ENCODE results near the gene TRIM13. TPM values are rescaled to one million over a fixed set of nuclear protein-coding genes. Genes with fewer than 3 reads are reported as not detected.

TRIM13 gene
- total RNA-seq, 1 experiment from 2014 or later = 16.5 TPM

DNA sequence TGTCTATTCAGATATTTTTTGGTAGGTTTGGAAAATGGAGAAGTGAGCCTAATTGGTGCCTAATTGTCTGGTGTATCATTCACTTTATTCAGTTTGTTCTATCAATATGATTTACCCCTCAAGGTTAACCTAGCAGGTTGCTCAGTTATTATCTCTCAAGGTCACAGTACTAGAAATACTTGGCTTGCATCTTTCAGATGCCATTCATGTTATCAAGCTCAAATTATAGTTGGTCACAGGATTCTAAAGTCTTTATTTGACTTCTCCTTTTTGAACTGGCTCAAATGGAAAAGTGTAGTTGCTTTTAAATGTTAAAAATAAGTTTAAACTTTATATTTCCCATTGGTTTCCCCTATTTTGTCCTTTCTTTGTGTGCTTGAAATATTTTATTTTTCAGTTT lies 21.0 kb downstream of the TRIM13 start:
- POLR2A ChIA-PET = no interaction called here
- H3K9me3 ChIP-seq = no peaks in the 10 kb centered on the region
- CTCF ChIA-PET = no interaction called here
- no peak overlapping the region for H3K4me3 Mint-ChIP-seq (ENCODE audit: unreplicated experiment)
- BruUV-seq (replicated peaks) = no TSS peak
- H3K4me3 ChIP-seq (ENCODE audit: low read depth, low read length) = no peak overlapping the region
- TF ChIP-seq, protein P1, sequence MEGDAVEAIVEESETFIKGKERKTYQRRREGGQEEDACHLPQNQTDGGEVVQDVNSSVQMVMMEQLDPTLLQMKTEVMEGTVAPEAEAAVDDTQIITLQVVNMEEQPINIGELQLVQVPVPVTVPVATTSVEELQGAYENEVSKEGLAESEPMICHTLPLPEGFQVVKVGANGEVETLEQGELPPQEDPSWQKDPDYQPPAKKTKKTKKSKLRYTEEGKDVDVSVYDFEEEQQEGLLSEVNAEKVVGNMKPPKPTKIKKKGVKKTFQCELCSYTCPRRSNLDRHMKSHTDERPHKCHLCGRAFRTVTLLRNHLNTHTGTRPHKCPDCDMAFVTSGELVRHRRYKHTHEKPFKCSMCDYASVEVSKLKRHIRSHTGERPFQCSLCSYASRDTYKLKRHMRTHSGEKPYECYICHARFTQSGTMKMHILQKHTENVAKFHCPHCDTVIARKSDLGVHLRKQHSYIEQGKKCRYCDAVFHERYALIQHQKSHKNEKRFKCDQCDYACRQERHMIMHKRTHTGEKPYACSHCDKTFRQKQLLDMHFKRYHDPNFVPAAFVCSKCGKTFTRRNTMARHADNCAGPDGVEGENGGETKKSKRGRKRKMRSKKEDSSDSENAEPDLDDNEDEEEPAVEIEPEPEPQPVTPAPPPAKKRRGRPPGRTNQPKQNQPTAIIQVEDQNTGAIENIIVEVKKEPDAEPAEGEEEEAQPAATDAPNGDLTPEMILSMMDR (IDR thresholded peaks at IDR 0.05; ENCODE audit: insufficient read depth in 1 of 2, low read depth in 1 of 2, low read length in 1 of 2, severe bottlenecking in 1 of 2, unreplicated experiment in 1 of 2) = no peak
- no peak overlapping the region for H3K27ac Mint-ChIP-seq (ENCODE audit: unreplicated experiment)
- H3K27me3 Mint-ChIP-seq (ENCODE audit: insufficient read depth, unreplicated experiment) = no peaks in the 10 kb centered on the region
- H3K4me1 ChIP-seq = no peaks in the 10 kb centered on the region
- no peaks in the 10 kb centered on the region; the same call in 1 of the 2 replicates for H3K36me3 ChIP-seq (ENCODE audit: control insufficient read depth, insufficient read depth, low read length)
- no peak for DNase-seq
- peaks cover 24% of the 10 kb centered on the region for H3K36me3 Mint-ChIP-seq (ENCODE audit: insufficient read depth, unreplicated experiment)
- no peaks in the 10 kb centered on the region for H3K4me1 Mint-ChIP-seq (ENCODE audit: low read depth, unreplicated experiment)
- intact Hi-C loops (cut with micrococcal nuclease; ENCODE audit: unreplicated experiment) = no loop called here
- no peaks in the 10 kb centered on the region for H3K9me3 Mint-ChIP-seq (ENCODE audit: unreplicated experiment)
- no peaks in the 10 kb centered on the region for H3K27me3 ChIP-seq (replicated peaks; ENCODE audit: control insufficient read depth, insufficient read depth, low read length)

DNA sequence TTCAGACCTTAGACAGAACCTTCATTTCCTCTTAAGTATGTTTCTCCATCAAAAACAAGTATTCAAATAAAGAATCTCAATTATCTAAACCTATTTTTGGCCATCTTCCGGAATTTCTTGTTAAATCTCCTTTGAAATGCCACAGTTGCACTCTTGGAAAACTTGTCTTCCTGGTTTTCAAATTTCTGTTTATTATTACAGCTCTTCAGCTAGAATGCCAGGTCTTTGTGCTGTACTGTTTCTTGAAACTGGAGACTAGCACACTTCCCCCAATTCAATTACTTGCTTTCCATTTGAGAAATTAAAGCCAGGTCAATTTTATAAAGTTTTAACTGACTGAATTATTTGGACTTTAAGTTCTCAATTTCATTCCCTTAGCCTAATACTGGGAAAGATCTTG lies 28.6 kb downstream of the TRIM13 start:
- ChIA-PET POLR2A (no interaction called here), CTCF (no interaction called here)
- Mint-ChIP-seq H3K27ac (ENCODE audit: unreplicated experiment) (no peak overlapping the region), H3K9me3 (ENCODE audit: unreplicated experiment) (no peaks in the 10 kb centered on the region), H3K4me1 (ENCODE audit: low read depth, unreplicated experiment) (no peaks in the 10 kb centered on the region), H3K36me3 (ENCODE audit: insufficient read depth, unreplicated experiment) (peaks cover 12% of the 10 kb centered on the region), H3K4me3 (ENCODE audit: unreplicated experiment) (no peak overlapping the region), H3K27me3 (ENCODE audit: insufficient read depth, unreplicated experiment) (no peaks in the 10 kb centered on the region)
- Histone ChIP-seq H3K9me3 (no peaks in the 10 kb centered on the region), H3K4me1 (peaks cover 5% of the 10 kb centered on the region; the same call in 1 of the 2 replicates), H3K36me3 (ENCODE audit: control insufficient read depth, insufficient read depth, low read length) (no peaks in the 10 kb centered on the region; the same call in 1 of the 2 replicates), H3K27me3 (replicated peaks; ENCODE audit: control insufficient read depth, insufficient read depth, low read length) (no peaks in the 10 kb centered on the region), H3K4me3 (ENCODE audit: low read depth, low read length) (no peak overlapping the region)
- intact Hi-C loops (cut with micrococcal nuclease; ENCODE audit: unreplicated experiment) = no loop called here
- no TSS peak for BruUV-seq (replicated peaks)
- TF ChIP-seq, protein P1 (IDR thresholded peaks at IDR 0.05; ENCODE audit: insufficient read depth in 1 of 2, low read depth in 1 of 2, low read length in 1 of 2, severe bottlenecking in 1 of 2, unreplicated experiment in 1 of 2) = no peak
- no peak for DNase-seq

DNA sequence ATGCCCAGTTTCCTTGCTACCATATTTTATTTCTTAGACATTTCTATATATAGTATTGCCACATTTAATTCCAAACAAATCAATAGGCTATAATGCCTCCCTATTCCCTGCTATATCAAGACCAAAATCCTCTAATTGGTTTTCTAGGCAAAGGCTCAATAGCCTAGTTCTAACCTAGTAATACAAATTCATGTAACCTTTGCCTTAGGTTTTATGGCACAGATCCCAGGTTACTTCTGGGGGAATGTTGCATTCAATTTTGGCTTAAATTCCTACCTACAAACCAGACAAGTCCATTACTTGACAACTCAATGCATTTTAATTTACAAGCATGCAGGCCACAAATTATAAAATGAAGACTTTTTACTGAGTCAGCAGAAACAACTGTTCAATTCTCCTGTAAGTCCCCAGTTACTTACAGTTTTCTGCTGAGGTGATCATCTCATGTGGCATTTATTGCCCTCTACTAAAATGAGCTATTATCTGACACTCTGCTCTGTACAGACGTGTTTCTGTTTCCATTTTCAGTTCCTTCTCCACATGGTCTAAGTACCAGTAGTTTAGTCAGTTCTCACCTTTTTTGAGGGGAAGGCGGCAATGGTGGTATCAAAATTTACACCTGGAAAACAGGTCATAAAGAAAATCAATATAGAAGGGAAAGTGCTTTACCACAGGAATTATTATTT lies 30.1 kb downstream of the TRIM13 start:
- H3K27ac Mint-ChIP-seq (ENCODE audit: unreplicated experiment) = no peak overlapping the region
- H3K4me1 Mint-ChIP-seq (ENCODE audit: low read depth, unreplicated experiment) = no peaks in the 10 kb centered on the region
- no peak overlapping the region for H3K4me3 Mint-ChIP-seq (ENCODE audit: unreplicated experiment)
- no peaks in the 10 kb centered on the region for H3K9me3 Mint-ChIP-seq (ENCODE audit: unreplicated experiment)
- TF ChIP-seq, protein P1 (IDR thresholded peaks at IDR 0.05; ENCODE audit: insufficient read depth in 1 of 2, low read depth in 1 of 2, low read length in 1 of 2, severe bottlenecking in 1 of 2, unreplicated experiment in 1 of 2) = no peak
- DNase-seq = no peak
- intact Hi-C loops (cut with micrococcal nuclease; ENCODE audit: unreplicated experiment) = no loop called here
- ChIA-PET POLR2A (no interaction called here), CTCF (interaction anchor here (1.4 kb wide), 1 partner anchor 30 kb away, joined by 4 read pairs; no protein-coding TSS in a partner anchor)
- no peaks in the 10 kb centered on the region for H3K27me3 Mint-ChIP-seq (ENCODE audit: insufficient read depth, unreplicated experiment)
- peaks cover 9% of the 10 kb centered on the region for H3K36me3 Mint-ChIP-seq (ENCODE audit: insufficient read depth, unreplicated experiment)
- H3K4me3 ChIP-seq (ENCODE audit: low read depth, low read length) = no peak overlapping the region
- no peaks in the 10 kb centered on the region; the same call in 1 of the 2 replicates for H3K36me3 ChIP-seq (ENCODE audit: control insufficient read depth, insufficient read depth, low read length)
- H3K9me3 ChIP-seq = no peaks in the 10 kb centered on the region
- H3K27me3 ChIP-seq (replicated peaks; ENCODE audit: control insufficient read depth, insufficient read depth, low read length) = no peaks in the 10 kb centered on the region
- H3K4me1 ChIP-seq = peaks cover 6% of the 10 kb centered on the region; the same call in 1 of the 2 replicates
- no TSS peak for BruUV-seq (replicated peaks)

All from Caco-2 (cell line).